ENCODE data around the gene ERCC3.
"Not testable (repeated sequence)": the region's sequence is repeated elsewhere in the genome, so short reads cannot be mapped to it uniquely, and the experiment has no call there.

ERCC3 gene

GRCh38 chr2:127279781-127280180 lies 14.2 kb downstream of the ERCC3 start:
- no peak for DNase-seq (ENCODE audit: low read depth)

GRCh38 chr2:127278959-127279358 lies 15.0 kb downstream of the ERCC3 start:
- no peak for DNase-seq (ENCODE audit: low read depth)

DNA sequence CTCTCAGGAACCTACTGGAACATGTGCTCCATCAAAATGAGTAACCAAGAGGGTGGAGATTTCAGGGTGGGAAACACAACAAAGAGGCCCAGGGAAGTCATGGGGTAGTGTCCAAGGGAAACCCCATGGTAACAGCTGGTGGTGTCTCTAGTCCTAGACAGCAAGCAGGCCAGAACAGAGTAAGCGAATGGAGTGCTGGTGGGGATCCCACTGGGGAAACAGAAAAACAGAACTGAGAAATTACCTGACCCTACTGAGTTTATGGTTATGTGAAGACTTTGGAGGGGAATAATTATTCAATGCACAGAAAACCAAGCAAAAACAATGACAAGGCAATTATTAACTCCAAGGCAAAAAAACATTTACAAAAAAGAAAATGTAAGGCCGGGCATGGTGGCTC lies 16.9 kb downstream of the ERCC3 start:
- no peak for DNase-seq (ENCODE audit: low read depth)

- DNase-seq (ENCODE audit: low read depth): no peak
Measured at GRCh38 chr2:127275789-127276188, 18.2 kb downstream of the ERCC3 start.

- no peak for DNase-seq (ENCODE audit: low read depth)
Measured at GRCh38 chr2:127275356-127275755, 18.6 kb downstream of the ERCC3 start.

DNA sequence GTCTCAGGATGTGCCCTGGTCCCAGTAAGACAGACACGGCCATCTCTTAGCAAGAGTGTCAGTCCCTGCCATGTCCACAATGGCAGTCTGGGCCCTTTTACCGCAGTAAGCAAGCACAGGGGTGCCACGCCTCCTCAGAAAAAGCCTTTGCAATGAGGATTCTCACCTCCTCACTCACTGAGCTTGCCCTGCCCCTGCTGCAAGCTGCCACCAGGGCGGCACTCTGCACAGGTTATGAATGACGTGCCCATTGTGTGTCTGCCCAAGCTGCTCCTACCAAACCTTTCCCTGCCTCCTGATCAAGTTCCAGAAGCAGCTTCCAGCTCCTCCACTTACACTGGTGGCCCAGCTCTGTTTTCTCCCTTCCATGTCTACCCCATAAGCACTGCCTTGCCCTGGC lies 23.3 kb downstream of the ERCC3 start:
- no peak for DNase-seq (ENCODE audit: low read depth)

- DNase-seq (ENCODE audit: low read depth): no peak
Measured at GRCh38 chr2:127261804-127262406, 32.0 kb downstream of the ERCC3 start.

GRCh38 chr2:127259355-127259754 lies 34.6 kb downstream of the ERCC3 start:
- DNase-seq (ENCODE audit: low read depth): no peak

GRCh38 chr2:127256866-127257265 lies 37.1 kb downstream of the ERCC3 start:
- DNase-seq (ENCODE audit: low read depth): no peak

GRCh38 chr2:127256381-127256780 lies 37.6 kb downstream of the ERCC3 start:
- no peak for DNase-seq (ENCODE audit: low read depth)

- no peak for DNase-seq (ENCODE audit: low read depth)
Measured at GRCh38 chr2:127255721-127256120, 38.2 kb downstream of the ERCC3 start.

- DNase-seq (ENCODE audit: low read depth): no peak
Measured at GRCh38 chr2:127255146-127255545, 38.8 kb downstream of the ERCC3 start.

DNA sequence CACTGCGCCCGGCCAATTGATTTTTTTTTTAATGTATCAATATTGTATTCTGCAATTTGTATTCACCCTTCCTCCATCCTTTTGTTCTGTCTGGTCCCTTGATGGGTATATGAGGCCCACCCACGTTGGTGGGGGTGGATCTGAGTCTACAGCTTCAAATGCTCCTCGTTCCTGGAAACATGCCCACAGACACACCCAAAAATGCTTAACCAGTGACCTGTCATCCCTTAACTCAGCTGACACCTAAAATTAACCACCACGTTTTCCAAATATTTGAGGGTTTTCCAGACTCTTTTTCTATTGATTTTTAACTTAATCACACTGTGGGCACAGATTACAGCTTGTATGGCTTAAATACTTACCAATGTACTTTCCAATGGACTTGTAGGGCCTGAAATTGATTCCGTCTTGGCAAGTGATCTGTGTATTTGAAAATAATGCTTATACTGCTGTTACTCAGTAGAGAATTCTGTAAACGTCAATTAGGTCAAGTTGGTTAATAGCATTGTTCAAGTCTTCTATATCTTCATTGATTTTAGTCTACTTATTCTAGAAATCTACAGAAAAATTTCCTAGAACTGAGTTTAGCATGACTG lies 39.5 kb downstream of the ERCC3 start:
- DNase-seq (ENCODE audit: low read depth): no peak

GRCh38 chr2:127241184-127241583 lies 52.8 kb downstream of the ERCC3 start:
- not testable (repeated sequence) for DNase-seq (ENCODE audit: low read depth)

DNA sequence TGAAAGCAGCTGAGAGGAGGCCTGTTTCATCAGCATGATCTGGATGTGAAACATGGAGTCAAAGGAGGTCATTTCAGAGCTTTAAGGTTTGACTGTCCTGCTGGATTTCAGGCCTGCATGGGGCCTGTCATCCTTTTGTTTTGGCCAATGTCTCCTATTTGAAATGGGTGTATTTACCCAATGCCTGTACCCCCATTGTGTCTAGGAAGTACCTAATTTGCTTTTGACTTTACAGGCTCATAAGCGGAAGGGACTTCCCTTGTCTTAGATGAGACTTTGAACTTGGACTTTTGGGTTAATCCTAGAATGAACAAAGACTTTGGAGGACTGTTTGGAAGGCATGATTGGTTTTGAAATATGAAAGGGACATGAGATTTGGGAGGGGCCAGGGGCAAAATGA lies 54.5 kb downstream of the ERCC3 start:
- no peak for DNase-seq (ENCODE audit: low read depth)

DNA sequence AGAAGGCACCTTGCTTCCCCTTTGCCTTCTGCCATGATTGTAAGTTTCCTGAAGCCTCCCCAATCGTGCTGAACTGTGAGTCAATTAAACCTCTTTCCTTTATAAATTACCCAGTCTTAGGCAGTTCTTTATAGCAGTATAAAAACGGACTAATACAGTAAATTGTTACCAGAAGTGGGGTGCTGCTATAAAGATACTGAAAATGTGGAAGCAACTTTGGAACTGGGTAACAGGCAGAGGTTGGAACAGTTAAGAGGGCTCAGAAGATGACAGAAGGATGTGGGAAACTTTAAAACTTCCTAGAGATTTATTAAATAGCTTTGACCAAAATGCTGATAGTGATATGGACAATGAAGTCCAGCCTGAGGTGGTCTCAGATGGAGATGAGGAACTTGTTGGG lies 56.2 kb downstream of the ERCC3 start:
- DNase-seq (ENCODE audit: low read depth): not testable (repeated sequence)

DNA sequence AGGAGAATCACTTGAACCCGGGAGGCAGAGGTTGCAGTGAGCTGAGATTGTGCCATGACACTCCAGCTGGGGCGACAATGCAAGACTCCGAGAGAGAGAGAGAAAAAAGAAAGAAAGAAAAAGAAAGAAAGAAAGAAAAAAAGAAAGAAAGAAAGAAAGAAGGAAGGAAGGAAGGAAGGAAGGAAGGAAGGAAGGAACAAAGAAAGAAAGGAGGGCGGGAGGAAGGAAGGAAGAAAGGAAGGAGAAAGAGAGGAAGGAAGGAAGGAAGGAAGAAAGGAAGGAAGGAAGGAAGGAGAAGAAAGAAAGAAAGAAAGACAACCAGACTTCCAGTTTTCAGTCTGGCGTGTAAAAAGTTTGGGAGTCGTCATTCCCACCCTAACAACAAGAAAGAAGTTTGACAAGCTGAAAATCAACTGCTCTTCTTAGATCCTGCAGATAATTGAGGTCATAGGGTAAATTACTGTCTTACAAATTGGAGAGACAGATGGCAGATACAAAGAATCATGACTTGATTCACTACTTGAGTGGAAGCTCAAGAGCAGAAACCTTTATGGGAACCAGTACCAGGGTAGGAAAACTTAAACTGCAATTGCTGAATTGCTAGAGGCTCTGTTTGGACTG lies 58.8 kb downstream of the ERCC3 start:
- no peak for DNase-seq (ENCODE audit: low read depth)

- DNase-seq (ENCODE audit: low read depth): no peak
Measured at GRCh38 chr2:127233710-127234109, 60.2 kb downstream of the ERCC3 start.

- no peak for DNase-seq (ENCODE audit: low read depth)
Measured at GRCh38 chr2:127231130-127231865, 62.6 kb downstream of the ERCC3 start.

DNA sequence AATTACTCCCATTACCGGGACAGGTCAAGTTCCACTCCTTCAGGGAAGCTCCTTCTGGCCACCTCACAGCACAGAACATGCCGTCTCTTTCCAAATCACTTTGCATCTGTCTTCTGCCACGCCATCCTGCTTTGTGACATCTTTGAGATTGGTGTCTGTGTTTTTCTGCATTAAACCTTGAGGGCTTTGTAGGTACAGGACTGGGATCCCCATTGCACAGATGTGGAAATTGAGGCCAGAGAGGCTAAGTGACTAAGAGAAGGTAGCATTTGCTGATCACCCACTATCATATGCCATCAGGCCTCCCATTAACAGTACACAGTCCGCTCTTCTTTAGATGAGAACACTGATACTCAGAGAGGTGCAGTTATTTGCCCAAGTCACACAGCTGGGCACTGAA lies 64.4 kb downstream of the ERCC3 start:
- DNase-seq (ENCODE audit: low read depth): no peak

DNA sequence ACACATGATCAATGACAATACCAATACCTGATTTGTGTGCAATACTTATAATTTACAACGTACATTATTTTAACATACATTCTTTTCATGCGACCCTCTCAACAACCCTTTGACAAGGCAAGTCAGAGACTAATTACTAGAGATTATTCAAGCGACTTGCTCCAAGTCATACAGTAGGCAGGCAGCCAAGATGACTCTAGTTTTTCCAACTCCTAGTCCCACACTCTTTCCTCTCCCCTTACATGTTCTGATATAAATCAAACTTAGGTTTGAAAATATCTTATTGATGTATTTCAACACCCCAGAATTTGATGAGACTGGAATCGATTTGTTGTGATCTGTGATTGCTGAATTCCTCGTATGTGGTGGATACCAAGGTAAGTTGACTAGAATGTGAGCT lies 65.8 kb downstream of the ERCC3 start:
- no peak for DNase-seq (ENCODE audit: low read depth)

GRCh38 chr2:127227264-127227660 lies 66.7 kb downstream of the ERCC3 start:
- not testable (repeated sequence) for DNase-seq (ENCODE audit: low read depth)
